ENCODE data around the gene CDK14.
"Not testable (repeated sequence)": the region's sequence is repeated elsewhere in the genome, so short reads cannot be mapped to it uniquely, and the experiment has no call there.

CDK14 gene

GRCh38 chr7:90743626-90744025, 147.5 kb downstream of the CDK14 start:
- H3K9me3 ChIP-seq (replicated peaks in 1 of 11) = peaks cover 0 to 13% (median 0%) of the 10 kb centered on the region in 11 experiments; a peak in 2 of 22 replicates
- peaks cover 0 to 19% (median 3%) of the 10 kb centered on the region in 11 experiments; a peak in 8 of 22 replicates for H3K36me3 ChIP-seq
- no peak for TF ChIP-seq Cebpa-rat (IDR thresholded peaks at IDR 0.05)
- H3K4me2 ChIP-seq = no peak overlapping the region
- no peaks in the 10 kb centered on the region for H3K27me3 ChIP-seq
- H3K9ac ChIP-seq = no peak overlapping the region
- no peaks in the 10 kb centered on the region for H4K20me1 ChIP-seq
- peaks cover 0 to 9% (median 0%) of the 10 kb centered on the region in 10 experiments; a peak in 4 of 20 replicates for H3K4me1 ChIP-seq
- H3K4me3 ChIP-seq = no peak overlapping the region
- no peak overlapping the region for H3K27ac ChIP-seq

- Histone ChIP-seq H3K4me3 (no peak overlapping the region), H3K36me3 (peaks cover 0 to 47% (median 28%) of the 10 kb centered on the region in 11 experiments; a peak in 16 of 22 replicates), H3K4me1 (peaks cover 0 to 11% (median 0%) of the 10 kb centered on the region in 10 experiments; a peak in 4 of 20 replicates), H3K9me3 (replicated peaks in 1 of 11) (peaks cover 0 to 26% (median 8%) of the 10 kb centered on the region in 11 experiments; a peak in 6 of 22 replicates), H3K4me2 (no peak overlapping the region), H3K27ac (no peak overlapping the region), H4K20me1 (no peaks in the 10 kb centered on the region), H3K27me3 (no peaks in the 10 kb centered on the region), H3K9ac (no peak overlapping the region)
- TF ChIP-seq Cebpa-rat (IDR thresholded peaks at IDR 0.05) = no peak
These were observed 151.4 kb downstream of the CDK14 start for GRCh38 chr7:90747516-90747915.

GRCh38 chr7:90749262-90749661, 153.1 kb downstream of the CDK14 start:
- H3K36me3 ChIP-seq = peaks cover 0 to 49% (median 28%) of the 10 kb centered on the region in 11 experiments; a peak in 16 of 22 replicates
- TF ChIP-seq Cebpa-rat (IDR thresholded peaks at IDR 0.05) = no peak
- peaks cover 0 to 36% (median 22%) of the 10 kb centered on the region in 11 experiments; a peak in 13 of 22 replicates for H3K9me3 ChIP-seq (replicated peaks in 1 of 11)
- H3K4me2 ChIP-seq = no peak overlapping the region
- H3K27me3 ChIP-seq = no peaks in the 10 kb centered on the region
- H4K20me1 ChIP-seq = no peaks in the 10 kb centered on the region
- no peak overlapping the region for H3K27ac ChIP-seq
- H3K4me3 ChIP-seq = no peak overlapping the region
- H3K9ac ChIP-seq = no peak overlapping the region
- peaks cover 0 to 11% (median 0%) of the 10 kb centered on the region in 10 experiments; a peak in 5 of 20 replicates for H3K4me1 ChIP-seq

GRCh38 chr7:90749774-90750173, 153.7 kb downstream of the CDK14 start:
- Histone ChIP-seq H3K4me3 (no peak overlapping the region), H3K27me3 (no peaks in the 10 kb centered on the region), H3K27ac (no peak overlapping the region), H3K4me2 (no peak overlapping the region), H3K4me1 (peaks cover 0 to 11% (median 0%) of the 10 kb centered on the region in 10 experiments; a peak in 5 of 20 replicates), H3K9me3 (replicated peaks in 1 of 11) (peaks cover 0 to 42% (median 27%) of the 10 kb centered on the region in 11 experiments; a peak in 13 of 22 replicates), H3K9ac (no peak overlapping the region), H4K20me1 (no peaks in the 10 kb centered on the region), H3K36me3 (peaks cover 0 to 49% (median 28%) of the 10 kb centered on the region in 11 experiments; a peak in 16 of 22 replicates)
- TF ChIP-seq Cebpa-rat (IDR thresholded peaks at IDR 0.05) = no peak

GRCh38 chr7:90751595-90751994, 155.5 kb downstream of the CDK14 start:
- no peak overlapping the region for H3K9ac ChIP-seq
- peaks cover 0 to 47% (median 27%) of the 10 kb centered on the region in 11 experiments; a peak in 13 of 22 replicates for H3K9me3 ChIP-seq (replicated peaks in 1 of 11)
- TF ChIP-seq Cebpa-rat (IDR thresholded peaks at IDR 0.05) = no peak
- no peaks in the 10 kb centered on the region for H4K20me1 ChIP-seq
- H3K27me3 ChIP-seq = no peaks in the 10 kb centered on the region
- no peak overlapping the region for H3K27ac ChIP-seq
- H3K4me1 ChIP-seq = peaks cover 8 to 14% (median 9%) of the 10 kb centered on the region in 10 experiments; a peak in 17 of 20 replicates
- peak overlapping the region in 3 of 11 experiments; percentile 13 to 41 (median 31); a peak in 4 of 22 replicates for H3K4me2 ChIP-seq
- peaks cover 0 to 49% (median 28%) of the 10 kb centered on the region in 11 experiments; a peak in 16 of 22 replicates for H3K36me3 ChIP-seq
- no peak overlapping the region for H3K4me3 ChIP-seq

- Histone ChIP-seq H4K20me1 (no peaks in the 10 kb centered on the region), H3K4me1 (peaks cover 13 to 18% (median 14%) of the 10 kb centered on the region in 10 experiments; a peak in 19 of 20 replicates), H3K27me3 (no peaks in the 10 kb centered on the region), H3K27ac (no peak overlapping the region), H3K4me2 (peak overlapping the region in 3 of 11 experiments; percentile 13 to 41 (median 31); a peak in 4 of 22 replicates), H3K9me3 (replicated peaks in 1 of 11) (peaks cover 0 to 47% (median 27%) of the 10 kb centered on the region in 11 experiments; a peak in 13 of 22 replicates), H3K4me3 (no peak overlapping the region), H3K36me3 (peaks cover 0 to 49% (median 28%) of the 10 kb centered on the region in 11 experiments; a peak in 16 of 22 replicates), H3K9ac (no peak overlapping the region)
- no peak for TF ChIP-seq Cebpa-rat (IDR thresholded peaks at IDR 0.05)
These were observed 155.9 kb downstream of the CDK14 start for GRCh38 chr7:90752051-90752450.

- Histone ChIP-seq H4K20me1 (no peaks in the 10 kb centered on the region), H3K9me3 (replicated peaks in 1 of 11) (peaks cover 0 to 38% (median 27%) of the 10 kb centered on the region in 11 experiments; a peak in 13 of 22 replicates), H3K4me3 (no peak overlapping the region), H3K27ac (no peak overlapping the region), H3K9ac (no peak overlapping the region), H3K27me3 (no peaks in the 10 kb centered on the region), H3K4me1 (peaks cover 15 to 45% (median 41%) of the 10 kb centered on the region in 10 experiments; a peak in 19 of 20 replicates), H3K4me2 (no peak overlapping the region), H3K36me3 (peaks cover 0 to 29% (median 18%) of the 10 kb centered on the region in 11 experiments; a peak in 15 of 22 replicates)
- no peak for TF ChIP-seq Cebpa-rat (IDR thresholded peaks at IDR 0.05)
These were observed 158.9 kb downstream of the CDK14 start for GRCh38 chr7:90755041-90755440.

GRCh38 chr7:90756366-90756765, 160.2 kb downstream of the CDK14 start:
- no peaks in the 10 kb centered on the region for H3K27me3 ChIP-seq
- H3K36me3 ChIP-seq = peaks cover 0 to 23% (median 8%) of the 10 kb centered on the region in 11 experiments; a peak in 12 of 22 replicates
- TF ChIP-seq Cebpa-rat (IDR thresholded peaks at IDR 0.05) = no peak
- H3K9ac ChIP-seq = no peak overlapping the region
- H3K4me1 ChIP-seq = peaks cover 15 to 52% (median 44%) of the 10 kb centered on the region in 10 experiments; a peak in 19 of 20 replicates
- H3K4me3 ChIP-seq = no peak overlapping the region
- peaks cover 0 to 34% (median 23%) of the 10 kb centered on the region in 11 experiments; a peak in 13 of 22 replicates for H3K9me3 ChIP-seq (replicated peaks in 1 of 11)
- peak overlapping the region in 6 of 11 experiments; percentile 55 to 74 (median 64); a peak in 6 of 22 replicates for H3K27ac ChIP-seq
- peak overlapping the region in 8 of 11 experiments; percentile 57 to 71 (median 64); a peak in 14 of 22 replicates for H3K4me2 ChIP-seq
- no peaks in the 10 kb centered on the region for H4K20me1 ChIP-seq

GRCh38 chr7:90757565-90757950, 161.4 kb downstream of the CDK14 start:
- peak overlapping the region in 8 of 11 experiments; percentile 7 to 74 (median 60); a peak in 14 of 22 replicates for H3K27ac ChIP-seq
- H3K4me1 ChIP-seq = peaks cover 7 to 52% (median 44%) of the 10 kb centered on the region in 10 experiments; a peak in 19 of 20 replicates
- H3K9me3 ChIP-seq (replicated peaks in 1 of 11) = peaks cover 0 to 39% (median 22%) of the 10 kb centered on the region in 11 experiments; a peak in 13 of 22 replicates
- H3K4me3 ChIP-seq, H3K27me3 ChIP-seq, H4K20me1 ChIP-seq: not testable (repeated sequence)
- peaks cover 0 to 25% (median 4%) of the 10 kb centered on the region in 11 experiments; a peak in 8 of 22 replicates for H3K36me3 ChIP-seq
- H3K9ac ChIP-seq = peak overlapping the region in 3 of 11 experiments; percentile 17 to 39 (median 22); a peak in 3 of 22 replicates
- peak overlapping the region; percentile 0 to 71 (median 60); a peak in 20 of 22 replicates for H3K4me2 ChIP-seq

Data from BLaER1 treated with 17β-estradiol and CSF1 and Interleukin-3, amounts not matched to agents 10 nM and 100 nM (cell line).